Astrocyte (in vitro differentiated cells and primary cell): ENCODE data around the gene VWF. TPM values are rescaled to one million over a fixed set of nuclear protein-coding genes. Genes with fewer than 3 reads are reported as not detected.

ENCODE experiments used
- DNase-seq: peaks from one replicate; pipeline ENCODE4 v3.0.0-alpha.2; 2010; ENCODE audit warnings: low read depth
- FAIRE-seq: peaks from 2 replicates; lab custom pipeline; 2011; peaks lifted over from hg19 to GRCh38; lab: Jason Lieb, UNC
- H2AFZ ChIP-seq: 2 replicates; pipeline ENCODE4 v1.6.0; 2012; ENCODE audit warnings: low read depth, low read length, inconsistent platforms
- H3K27ac ChIP-seq: 2 replicates; pipeline ENCODE4 v1.5.1; 2011; ENCODE audit warnings: low read depth, low read length, inconsistent platforms
- H3K27me3 ChIP-seq: 2 replicates; pipeline ENCODE4 v1.6.0; 2011; ENCODE audit warnings: low read length, inconsistent platforms; ENCODE audit not compliant: insufficient read depth
- H3K36me3 ChIP-seq: 2 replicates; pipeline ENCODE4 v1.5.1; 2011; ENCODE audit warnings: low read length, inconsistent platforms; ENCODE audit not compliant: insufficient read depth
- H3K4me1 ChIP-seq: 2 replicates; pipeline ENCODE4 v1.5.1; 2011; ENCODE audit warnings: low read length, inconsistent platforms; ENCODE audit not compliant: insufficient read depth
- H3K4me2 ChIP-seq: 2 replicates; pipeline ENCODE4 v1.6.0; 2012; ENCODE audit warnings: low read length, inconsistent platforms
- H3K4me3 ChIP-seq: 2 replicates; pipeline ENCODE4 v1.5.1; 2011; ENCODE audit warnings: low read depth, mild to moderate bottlenecking, low read length, inconsistent platforms; ENCODE audit not compliant: insufficient read depth
- H3K79me2 ChIP-seq: 2 replicates; pipeline ENCODE4 v1.6.0; 2012; ENCODE audit warnings: mild to moderate bottlenecking, low read length, inconsistent platforms; ENCODE audit not compliant: insufficient read depth
- H3K9ac ChIP-seq: 2 replicates; pipeline ENCODE4 v1.6.0; 2012; ENCODE audit warnings: mild to moderate bottlenecking, low read length, inconsistent platforms
- H3K9me3 ChIP-seq: 2 replicates; pipeline ENCODE4 v1.5.1; 2012; ENCODE audit warnings: low read depth, mild to moderate bottlenecking, low read length, inconsistent platforms; ENCODE audit not compliant: insufficient read depth
- H4K20me1 ChIP-seq: 2 replicates; pipeline ENCODE4 v1.6.0; 2012; ENCODE audit warnings: low read length, inconsistent platforms; ENCODE audit not compliant: insufficient read depth
- H3K27ac Mint-ChIP-seq: one replicate; pipeline ENCODE4 v1.8.0; 2021; ENCODE audit warnings: mild to moderate bottlenecking, mixed read lengths; ENCODE audit not compliant: unreplicated experiment
- H3K27me3 Mint-ChIP-seq: one replicate; pipeline ENCODE4 v1.8.0; 2021; ENCODE audit warnings: low read depth, mixed read lengths; ENCODE audit not compliant: unreplicated experiment
- H3K36me3 Mint-ChIP-seq: one replicate; pipeline ENCODE4 v1.8.0; 2021; ENCODE audit warnings: low read depth, mixed read lengths; ENCODE audit not compliant: unreplicated experiment
- H3K4me1 Mint-ChIP-seq: one replicate; pipeline ENCODE4 v1.8.0; 2021; ENCODE audit warnings: low read depth, mixed read lengths; ENCODE audit not compliant: unreplicated experiment
- H3K4me3 Mint-ChIP-seq: one replicate; pipeline ENCODE4 v1.8.0; 2021; ENCODE audit warnings: mild to moderate bottlenecking, moderate library complexity, mixed read lengths; ENCODE audit not compliant: unreplicated experiment
- H3K9me3 Mint-ChIP-seq: one replicate; pipeline ENCODE4 v1.8.0; 2021; ENCODE audit warnings: mild to moderate bottlenecking, mixed read lengths; ENCODE audit not compliant: unreplicated experiment
- EZH2 ChIP-seq: IDR thresholded peaks from 2 replicates; pipeline ENCODE4 v1.6.1; 2012; ENCODE audit warnings: mild to moderate bottlenecking, low read length, inconsistent platforms; ENCODE audit not compliant: insufficient read depth
- total RNA-seq: library from RNA; stranded (reverse); gene quantifications from 2 replicates; pipeline ENCODE4 v1.2.1, GENCODE V29; 2021
- TF ChIP-seq, protein P1 (sequence below): IDR thresholded peaks from 2 replicates; pipeline ENCODE4 v1.5.1; 2011; ENCODE audit warnings: low read depth, mild to moderate bottlenecking, inconsistent platforms, low read length, moderate library complexity; ENCODE audit not compliant: insufficient read depth

VWF gene
- total RNA-seq, 1 donor from 2014 or later, result 0.23 TPM

GRCh38 chr12:6046511-6047180 is 77.8 kb downstream of the VWF start:
- Histone ChIP-seq H3K9ac (no peak overlapping the region), H3K79me2 (no peaks in the 10 kb centered on the region), H3K4me2 (no peak overlapping the region), H4K20me1 (no peaks in the 10 kb centered on the region), H3K27ac (no peak overlapping the region), H3K36me3 (no peaks in the 10 kb centered on the region), H3K4me1 (peaks cover 11% of the 10 kb centered on the region), H3K27me3 (no peaks in the 10 kb centered on the region), H3K9me3 (no peaks in the 10 kb centered on the region), H2AFZ (no peak overlapping the region), H3K4me3 (no peak overlapping the region)
- Mint-ChIP-seq H3K4me1 (peaks cover 12% of the 10 kb centered on the region), H3K36me3 (no peaks in the 10 kb centered on the region), H3K27me3 (peaks cover 12% of the 10 kb centered on the region), H3K4me3 (no peak overlapping the region), H3K27ac (no peak overlapping the region), H3K9me3 (peaks cover 3% of the 10 kb centered on the region)
- no peak for FAIRE-seq
- TF ChIP-seq, protein P1, sequence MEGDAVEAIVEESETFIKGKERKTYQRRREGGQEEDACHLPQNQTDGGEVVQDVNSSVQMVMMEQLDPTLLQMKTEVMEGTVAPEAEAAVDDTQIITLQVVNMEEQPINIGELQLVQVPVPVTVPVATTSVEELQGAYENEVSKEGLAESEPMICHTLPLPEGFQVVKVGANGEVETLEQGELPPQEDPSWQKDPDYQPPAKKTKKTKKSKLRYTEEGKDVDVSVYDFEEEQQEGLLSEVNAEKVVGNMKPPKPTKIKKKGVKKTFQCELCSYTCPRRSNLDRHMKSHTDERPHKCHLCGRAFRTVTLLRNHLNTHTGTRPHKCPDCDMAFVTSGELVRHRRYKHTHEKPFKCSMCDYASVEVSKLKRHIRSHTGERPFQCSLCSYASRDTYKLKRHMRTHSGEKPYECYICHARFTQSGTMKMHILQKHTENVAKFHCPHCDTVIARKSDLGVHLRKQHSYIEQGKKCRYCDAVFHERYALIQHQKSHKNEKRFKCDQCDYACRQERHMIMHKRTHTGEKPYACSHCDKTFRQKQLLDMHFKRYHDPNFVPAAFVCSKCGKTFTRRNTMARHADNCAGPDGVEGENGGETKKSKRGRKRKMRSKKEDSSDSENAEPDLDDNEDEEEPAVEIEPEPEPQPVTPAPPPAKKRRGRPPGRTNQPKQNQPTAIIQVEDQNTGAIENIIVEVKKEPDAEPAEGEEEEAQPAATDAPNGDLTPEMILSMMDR, result no peak
- DNase-seq, result no peak

DNA sequence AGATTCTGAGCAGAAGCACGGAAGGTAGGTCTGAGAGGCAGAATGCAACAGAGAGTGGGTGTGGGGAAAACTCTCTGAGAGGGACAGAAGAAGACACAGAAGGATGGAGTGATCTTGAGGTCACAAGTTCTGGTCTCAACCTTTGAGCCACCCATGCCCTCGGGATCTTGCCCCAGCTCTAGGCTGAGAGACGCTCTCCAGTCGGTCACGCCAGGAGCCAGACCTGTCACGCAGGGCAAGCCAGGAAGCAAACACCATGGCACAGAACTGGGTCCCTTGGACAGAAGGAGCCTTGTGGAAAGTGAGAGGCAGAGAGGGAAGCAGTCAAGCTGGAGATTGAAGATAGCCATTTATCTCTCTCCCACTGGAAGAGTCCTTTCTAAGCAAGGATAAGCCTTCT is 79.0 kb downstream of the VWF start:
- Histone ChIP-seq H3K79me2 (no peaks in the 10 kb centered on the region), H3K9me3 (no peaks in the 10 kb centered on the region), H2AFZ (no peak overlapping the region), H3K27ac (no peak overlapping the region), H3K4me3 (no peak overlapping the region), H3K4me1 (peaks cover 11% of the 10 kb centered on the region), H3K27me3 (no peaks in the 10 kb centered on the region), H4K20me1 (no peaks in the 10 kb centered on the region), H3K9ac (no peak overlapping the region), H3K4me2 (no peak overlapping the region), H3K36me3 (no peaks in the 10 kb centered on the region)
- DNase-seq (no peak), FAIRE-seq (no peak)
- Mint-ChIP-seq H3K4me3 (no peak overlapping the region), H3K27ac (no peak overlapping the region), H3K4me1 (peaks cover 12% of the 10 kb centered on the region), H3K36me3 (no peaks in the 10 kb centered on the region), H3K9me3 (peaks cover 3% of the 10 kb centered on the region), H3K27me3 (peaks cover 12% of the 10 kb centered on the region)
- no peak for TF ChIP-seq EZH2
- TF ChIP-seq, protein P1, result no peak

- Mint-ChIP-seq H3K27me3 (peaks cover 8% of the 10 kb centered on the region), H3K36me3 (no peaks in the 10 kb centered on the region), H3K27ac (no peak overlapping the region), H3K4me1 (peaks cover 12% of the 10 kb centered on the region), H3K9me3 (peaks cover 3% of the 10 kb centered on the region), H3K4me3 (no peak overlapping the region)
- Histone ChIP-seq H3K27me3 (no peaks in the 10 kb centered on the region), H3K27ac (no peak overlapping the region), H3K4me3 (no peak overlapping the region), H4K20me1 (no peaks in the 10 kb centered on the region), H3K9me3 (no peaks in the 10 kb centered on the region), H3K9ac (no peak overlapping the region), H3K4me2 (no peak overlapping the region), H2AFZ (no peak overlapping the region), H3K4me1 (peaks cover 11% of the 10 kb centered on the region), H3K36me3 (no peaks in the 10 kb centered on the region), H3K79me2 (no peaks in the 10 kb centered on the region)
- no peak for FAIRE-seq
- TF ChIP-seq EZH2, result no peak
- TF ChIP-seq, protein P1, result no peak
- DNase-seq, result no peak
Measured at GRCh38 chr12:6044082-6044481, 80.4 kb downstream of the VWF start.
